ENCODE measurements around the gene MARVELD3.
"Not testable (repeated sequence)": the region's sequence is repeated elsewhere in the genome, so short reads cannot be mapped to it uniquely, and the experiment has no call there.

Gene MARVELD3, protein sequence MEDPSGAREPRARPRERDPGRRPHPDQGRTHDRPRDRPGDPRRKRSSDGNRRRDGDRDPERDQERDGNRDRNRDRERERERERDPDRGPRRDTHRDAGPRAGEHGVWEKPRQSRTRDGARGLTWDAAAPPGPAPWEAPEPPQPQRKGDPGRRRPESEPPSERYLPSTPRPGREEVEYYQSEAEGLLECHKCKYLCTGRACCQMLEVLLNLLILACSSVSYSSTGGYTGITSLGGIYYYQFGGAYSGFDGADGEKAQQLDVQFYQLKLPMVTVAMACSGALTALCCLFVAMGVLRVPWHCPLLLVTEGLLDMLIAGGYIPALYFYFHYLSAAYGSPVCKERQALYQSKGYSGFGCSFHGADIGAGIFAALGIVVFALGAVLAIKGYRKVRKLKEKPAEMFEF

DNA sequence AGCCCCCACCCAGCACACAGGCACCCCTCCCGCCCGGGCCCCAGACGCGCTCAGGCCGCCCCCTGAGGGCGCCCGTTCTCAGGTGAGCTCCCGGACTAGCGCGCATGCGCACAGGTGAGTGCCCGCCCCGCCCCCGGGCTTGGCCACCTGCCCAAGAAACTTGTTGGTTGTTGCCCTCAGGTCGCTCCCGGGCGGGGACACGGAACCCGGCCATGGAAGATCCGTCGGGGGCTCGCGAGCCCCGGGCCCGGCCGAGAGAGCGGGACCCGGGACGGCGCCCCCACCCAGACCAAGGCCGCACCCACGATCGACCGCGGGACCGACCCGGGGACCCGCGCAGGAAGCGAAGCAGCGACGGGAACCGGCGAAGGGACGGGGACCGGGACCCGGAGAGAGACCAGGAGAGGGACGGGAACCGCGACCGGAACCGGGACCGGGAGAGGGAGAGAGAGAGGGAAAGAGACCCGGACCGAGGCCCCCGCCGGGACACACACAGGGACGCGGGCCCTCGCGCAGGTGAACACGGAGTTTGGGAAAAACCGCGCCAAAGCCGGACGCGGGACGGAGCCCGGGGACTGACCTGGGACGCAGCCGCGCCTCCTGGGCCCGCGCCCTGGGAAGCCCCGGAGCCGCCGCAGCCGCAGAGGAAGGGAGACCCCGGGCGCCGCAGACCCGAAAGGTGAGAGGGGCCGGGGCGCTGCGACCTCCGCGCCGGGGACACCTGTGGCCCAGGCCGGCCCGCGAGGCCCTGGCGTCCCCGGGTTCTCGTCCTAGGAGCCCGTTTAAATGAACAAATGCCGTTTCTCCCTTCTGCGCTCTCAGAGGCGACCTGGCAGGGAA, at the start of gene MARVELD3:
TSS of gene MARVELD3 (plus strand) at position 167 of the 840 bp plus-strand sequence. CDS start at position 213, 46 bp downstream.
- DNase-seq (ENCODE audit: low read depth in 2 of 2), result no peak

DNA sequence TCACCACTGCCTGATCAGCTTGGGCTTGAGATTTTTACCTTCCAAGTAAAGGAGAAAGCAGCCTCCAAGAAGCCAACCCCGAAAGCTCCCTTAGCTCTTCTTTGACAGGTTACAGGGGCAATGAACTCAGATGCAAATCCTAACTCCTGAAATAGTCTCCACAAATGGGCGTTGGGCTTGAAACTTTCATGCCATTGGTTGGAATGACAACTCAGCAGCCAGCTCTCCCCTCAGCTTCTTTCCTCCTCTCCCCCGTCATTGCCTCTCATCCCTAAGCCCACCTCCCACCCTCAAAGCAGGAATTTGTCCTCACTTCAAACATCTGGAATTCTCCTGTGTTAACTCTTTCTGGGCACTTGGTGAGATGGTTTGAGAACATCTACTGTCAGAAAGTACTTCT, 49.0 kb upstream of the MARVELD3 start, which contains the start of gene TAT:
TSS of gene TAT (minus strand) at position 122 of the 400 bp plus-strand sequence. CDS start 677 bp downstream, outside the sequence.
- no peak for DNase-seq (ENCODE audit: low read depth in 2 of 2)

DNA sequence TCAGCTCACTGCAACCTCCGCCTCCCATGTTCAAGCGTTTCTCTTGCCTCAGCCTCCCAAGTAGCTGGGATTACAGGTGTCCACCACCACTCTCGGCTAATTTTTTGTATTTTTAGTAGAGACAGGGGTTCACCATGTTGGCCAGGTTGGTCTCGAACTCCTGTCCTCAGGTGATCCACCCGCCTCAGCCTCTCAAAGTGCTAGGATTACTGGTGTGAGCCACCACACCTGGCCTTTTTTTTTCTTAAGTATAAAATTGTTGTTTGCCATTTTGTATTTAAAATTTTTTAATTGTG, 43.5 kb upstream of the MARVELD3 start:
- DNase-seq (ENCODE audit: low read depth in 2 of 2), result not testable (repeated sequence)

DNA sequence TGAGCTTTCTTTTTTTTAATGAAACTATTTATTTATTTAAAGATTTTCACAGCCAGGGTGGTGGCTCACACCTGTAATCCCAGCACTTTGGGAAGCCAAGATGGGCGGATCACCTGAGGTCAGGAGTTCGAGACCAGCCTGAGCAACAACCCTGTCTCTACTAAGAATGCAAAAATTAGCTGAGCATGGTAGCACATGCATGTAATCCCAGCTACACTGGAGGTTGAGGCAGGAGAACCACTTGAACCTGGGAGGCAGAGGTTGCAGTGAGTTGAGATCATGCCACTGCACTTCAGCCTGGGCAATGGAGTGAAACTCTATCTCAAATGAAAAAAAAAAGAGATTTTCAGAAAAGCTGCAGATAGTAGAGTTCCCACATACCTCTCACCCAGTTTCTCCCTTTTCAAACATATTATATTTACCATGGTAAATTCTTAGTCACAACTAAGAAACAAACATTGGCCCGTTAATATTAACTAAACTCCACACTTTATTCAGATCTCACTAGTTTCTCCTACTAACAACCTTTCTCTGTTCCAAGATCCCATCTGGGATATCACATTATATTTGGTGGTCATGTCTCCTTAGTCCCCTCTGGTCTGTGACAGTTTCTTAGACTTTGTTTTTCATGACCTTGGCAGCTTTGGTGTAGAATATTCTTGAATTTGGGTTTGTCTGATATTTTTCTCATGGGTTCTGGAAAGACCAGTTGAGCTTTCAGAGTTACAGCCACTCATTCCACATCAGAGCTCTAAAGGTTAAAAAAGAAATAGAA, 41.3 kb upstream of the MARVELD3 start:
- DNase-seq (ENCODE audit: low read depth in 2 of 2), result no peak

DNA sequence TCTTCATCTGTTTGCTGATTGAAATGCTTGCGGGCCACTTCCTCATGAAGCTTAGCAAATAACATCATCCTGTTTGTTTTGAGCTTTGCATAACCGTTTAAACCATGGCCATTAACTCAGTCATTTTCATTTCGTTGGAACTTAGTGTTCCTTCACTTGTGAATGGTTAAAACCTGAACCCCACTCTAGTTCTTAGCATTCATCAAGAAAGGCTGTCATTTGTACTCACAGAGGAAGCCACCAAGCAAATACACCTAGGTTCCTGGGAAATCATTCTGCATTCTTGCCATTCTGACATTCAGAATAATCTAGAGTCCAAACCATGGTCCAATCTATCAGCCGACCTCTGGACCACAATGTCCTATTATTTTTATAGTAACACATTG, 40.7 kb upstream of the MARVELD3 start:
- DNase-seq (ENCODE audit: low read depth in 2 of 2), result no peak

DNA sequence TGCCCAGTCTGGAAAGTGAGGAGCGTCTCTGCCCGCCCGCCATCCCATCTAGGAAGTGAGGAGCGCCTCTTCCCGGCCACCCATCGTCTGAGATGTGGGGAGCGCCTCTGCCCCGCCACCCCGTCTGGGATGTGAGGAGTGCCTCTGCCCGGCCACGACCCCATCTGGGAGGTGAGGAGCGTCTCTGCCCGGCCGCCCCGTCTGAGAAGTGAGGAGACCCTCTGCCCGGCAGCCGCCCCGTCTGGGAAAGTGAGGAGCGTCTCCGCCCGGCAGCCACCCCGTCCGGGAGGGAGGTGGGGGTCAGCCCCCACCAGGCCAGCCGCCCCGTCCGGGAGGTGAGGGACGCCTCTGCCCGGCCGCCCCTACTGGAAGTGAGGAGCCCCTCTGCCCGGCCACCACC, 36.6 kb upstream of the MARVELD3 start:
- not testable (repeated sequence) for DNase-seq (ENCODE audit: low read depth in 2 of 2)

DNA sequence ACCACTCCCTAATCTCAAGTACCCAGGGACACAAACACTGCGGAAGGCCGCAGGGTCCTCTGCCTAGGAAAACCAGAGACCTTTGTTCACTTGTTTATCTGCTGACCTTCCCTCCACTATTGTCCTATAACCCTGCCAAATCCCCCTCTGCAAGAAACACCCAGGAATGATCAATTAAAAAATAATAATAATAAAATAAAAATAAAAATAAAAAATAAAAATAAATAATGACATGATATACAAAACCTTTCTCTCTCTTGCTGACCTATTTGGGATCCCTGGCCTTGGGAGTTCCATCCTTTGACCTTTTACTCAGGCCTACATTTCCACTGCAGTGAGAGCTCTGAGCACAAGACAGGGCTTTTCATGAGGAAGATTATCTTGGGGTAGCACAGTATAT, 35.9 kb upstream of the MARVELD3 start:
- DNase-seq (ENCODE audit: low read depth in 2 of 2), result not testable (repeated sequence)

DNA sequence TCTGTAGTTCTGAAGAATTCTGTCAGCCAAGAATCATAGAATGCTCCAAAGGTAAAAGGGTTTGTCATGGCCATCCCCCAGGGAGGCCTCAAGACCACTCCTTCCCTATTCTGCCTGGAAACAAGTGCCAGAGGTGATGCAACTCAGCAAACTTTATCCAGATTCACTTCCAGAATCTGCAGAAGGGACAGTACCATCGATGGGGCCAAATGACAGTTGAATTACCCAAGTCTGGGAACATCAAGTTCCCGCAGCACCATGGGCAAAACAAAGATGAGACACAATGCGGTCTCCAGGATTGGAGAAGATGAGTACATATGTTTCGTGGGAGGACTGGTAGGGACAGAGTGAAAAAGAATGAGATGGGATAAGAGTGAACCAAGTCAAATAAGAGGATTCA, 35.4 kb upstream of the MARVELD3 start:
- no peak for DNase-seq (ENCODE audit: low read depth in 2 of 2)

DNA sequence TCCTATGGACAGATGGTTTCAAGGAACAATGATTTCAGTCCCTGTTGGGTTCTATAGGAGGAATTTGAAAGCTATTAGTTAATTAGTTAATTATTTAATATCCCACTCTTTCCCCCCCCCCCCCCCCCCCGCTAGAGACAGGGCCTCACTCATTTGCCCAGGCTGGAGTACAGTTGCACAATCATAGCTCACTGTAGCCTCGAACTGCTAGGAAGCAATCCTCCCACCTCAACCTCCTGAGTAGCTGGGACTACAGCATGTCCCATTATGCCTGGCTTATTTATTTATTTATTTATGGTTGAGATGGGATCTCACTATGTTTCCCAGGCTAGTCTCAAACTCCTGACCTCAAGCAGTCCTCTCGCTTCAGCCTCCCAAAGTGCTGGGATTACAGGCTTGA, 34.1 kb upstream of the MARVELD3 start:
- no peak for DNase-seq (ENCODE audit: low read depth in 2 of 2)

DNA sequence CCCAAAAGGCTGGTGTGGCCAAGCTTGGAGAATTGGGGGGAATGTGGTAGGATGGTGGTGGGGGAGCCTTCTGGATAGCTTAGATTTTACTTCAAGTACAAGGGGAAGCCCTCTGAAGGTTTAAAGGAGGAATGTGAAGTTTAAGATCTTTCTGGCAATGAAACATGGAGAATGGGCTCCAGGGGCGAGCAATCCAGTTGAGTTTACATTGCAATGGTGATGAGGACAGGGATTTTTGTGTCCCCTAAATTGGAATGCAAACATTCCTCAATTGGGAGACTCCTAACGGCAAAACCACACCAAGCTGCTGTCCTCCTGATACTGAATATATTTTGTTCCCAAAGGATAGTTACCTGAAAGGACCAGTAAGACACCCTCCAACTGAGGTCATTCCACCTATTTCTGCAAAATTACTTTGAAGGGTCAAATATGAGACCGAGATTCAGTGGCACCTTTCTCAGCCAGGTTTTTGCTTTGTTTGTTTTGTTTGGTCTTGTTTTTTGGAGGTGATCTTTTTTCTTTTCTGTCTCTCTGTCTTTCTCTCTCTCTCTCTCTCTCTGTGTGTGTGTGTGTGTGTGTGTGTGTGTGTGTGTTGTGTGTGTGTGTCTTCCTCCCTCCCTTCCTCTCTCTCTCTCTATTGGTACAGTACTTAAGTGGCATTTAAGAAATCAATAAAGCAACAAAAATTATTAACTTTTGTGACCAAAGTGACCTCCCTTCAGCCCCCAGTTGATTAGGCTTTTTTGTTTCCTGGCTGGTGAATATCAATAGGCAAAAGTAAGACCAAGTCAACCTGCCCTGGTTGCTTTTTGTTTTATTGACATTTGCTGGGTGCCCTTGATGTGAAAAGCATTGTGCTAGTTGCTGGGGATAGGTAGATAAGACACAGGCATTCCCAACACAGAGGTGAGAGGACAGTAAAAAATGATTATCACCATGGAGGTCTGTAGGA, 32.7 kb upstream of the MARVELD3 start:
- no peak for DNase-seq (ENCODE audit: low read depth in 2 of 2)

DNA sequence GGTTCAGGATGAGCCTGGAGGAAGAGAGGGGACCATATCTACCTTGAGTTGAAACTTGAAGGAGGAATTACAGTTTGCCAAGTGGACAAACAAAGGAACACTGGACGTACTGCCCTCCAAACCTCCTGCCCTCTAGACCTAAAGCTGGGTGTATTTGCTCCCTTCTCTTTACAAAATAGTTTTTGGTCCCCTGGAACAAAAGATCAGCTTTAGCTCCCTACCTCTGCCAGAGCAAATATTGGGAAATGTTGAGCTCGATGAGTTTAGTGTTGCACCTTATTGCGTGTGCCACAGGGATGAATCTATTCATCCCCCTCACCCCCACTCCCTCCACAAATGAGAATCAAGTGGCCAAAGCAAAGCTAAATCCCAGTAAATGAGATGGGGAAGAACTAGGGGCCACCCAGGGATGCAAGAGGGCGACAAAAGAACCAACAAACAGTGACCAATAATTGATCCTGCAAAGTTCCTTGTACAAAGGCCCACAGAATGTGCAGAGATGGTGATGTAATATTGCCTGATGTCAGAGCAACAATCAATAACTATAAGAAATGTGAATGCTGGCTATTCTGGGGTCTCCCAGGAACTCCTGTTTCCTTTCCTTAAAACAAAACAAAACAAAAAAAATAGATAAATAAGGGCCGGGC, 31.9 kb upstream of the MARVELD3 start:
- DNase-seq (ENCODE audit: low read depth in 2 of 2), result no peak

DNA sequence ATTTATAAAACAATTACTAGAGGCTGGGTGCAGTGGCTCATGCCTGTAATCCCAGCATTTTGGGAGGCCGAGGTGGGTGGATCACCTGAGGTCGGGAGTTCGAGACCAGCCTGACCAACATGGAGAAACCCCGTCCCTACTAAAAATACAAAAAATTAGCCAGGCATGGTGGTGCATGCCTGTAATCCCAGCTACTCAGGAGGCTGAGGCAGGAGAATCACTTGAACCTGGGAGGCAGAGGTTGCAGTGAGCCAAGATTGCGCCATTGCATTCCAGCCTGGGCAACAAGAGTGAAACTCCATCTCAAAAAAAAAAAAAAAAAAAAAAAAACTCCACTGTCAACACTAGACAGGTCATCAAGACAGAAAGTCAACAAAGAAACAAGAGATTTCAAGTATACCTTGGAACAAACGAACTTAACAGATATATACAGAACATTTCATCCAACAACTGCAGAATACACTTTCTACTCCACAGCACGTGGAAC, 30.6 kb upstream of the MARVELD3 start:
- not testable (repeated sequence) for DNase-seq (ENCODE audit: low read depth in 2 of 2)

DNA sequence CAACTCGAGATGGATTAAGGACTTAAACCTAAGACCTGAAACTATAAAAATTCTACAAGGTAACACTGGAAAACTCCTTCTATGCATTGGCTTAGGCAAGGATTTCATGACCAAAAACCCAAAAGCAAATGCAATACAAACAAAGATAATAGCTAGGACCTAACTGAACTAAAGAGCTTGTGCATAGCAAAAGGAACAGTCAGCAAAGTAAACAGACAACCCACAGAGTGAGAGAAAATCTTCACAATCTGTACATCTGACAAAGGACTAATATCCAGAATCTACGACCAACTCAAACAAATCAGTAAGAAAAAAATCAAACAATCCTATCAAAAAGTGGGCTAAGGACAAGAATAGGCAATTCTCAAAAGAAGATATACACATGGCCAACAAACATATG, 27.6 kb upstream of the MARVELD3 start:
- DNase-seq (ENCODE audit: low read depth in 2 of 2), result not testable (repeated sequence)

DNA sequence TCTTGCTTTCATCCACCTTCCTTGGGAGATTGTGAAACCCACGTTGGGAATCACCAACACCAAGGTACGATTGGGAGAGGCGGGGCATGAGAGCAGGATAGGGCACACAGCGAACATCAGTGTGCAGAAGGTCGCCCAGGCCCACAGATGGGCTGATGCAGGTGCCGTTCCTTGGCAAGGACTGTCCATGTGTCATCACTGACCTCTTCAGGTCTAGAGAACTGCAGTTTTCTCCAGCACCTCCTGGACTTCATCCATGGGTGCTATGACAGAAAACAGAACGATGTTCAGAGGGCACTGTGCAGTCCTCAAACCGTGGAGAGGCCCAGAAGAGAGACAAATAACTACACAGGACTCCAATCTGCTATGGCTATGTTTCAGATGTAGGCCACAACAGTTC, 25.2 kb upstream of the MARVELD3 start:
- no peak for DNase-seq (ENCODE audit: low read depth in 2 of 2)

DNA sequence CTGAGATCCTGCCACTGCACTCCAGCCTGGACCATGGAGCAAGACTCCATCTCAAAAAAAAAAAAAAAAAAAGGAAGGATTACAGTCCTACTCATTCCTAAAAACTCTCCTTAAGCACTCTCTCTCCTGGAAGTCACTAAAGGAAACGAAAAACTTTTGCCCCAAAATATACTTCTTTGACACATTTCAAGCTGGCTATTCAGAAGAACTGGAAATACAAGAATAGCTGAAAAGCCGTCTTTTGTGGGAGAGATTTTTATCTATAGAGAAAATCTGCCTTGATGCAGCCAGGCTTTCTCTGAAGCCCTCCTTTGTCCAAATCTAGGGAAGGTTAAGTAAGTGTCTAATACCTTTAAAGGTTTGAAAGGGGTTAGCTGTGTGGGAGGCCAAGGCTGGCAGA, 16.9 kb upstream of the MARVELD3 start:
- no peak for DNase-seq (ENCODE audit: low read depth in 2 of 2)

DNA sequence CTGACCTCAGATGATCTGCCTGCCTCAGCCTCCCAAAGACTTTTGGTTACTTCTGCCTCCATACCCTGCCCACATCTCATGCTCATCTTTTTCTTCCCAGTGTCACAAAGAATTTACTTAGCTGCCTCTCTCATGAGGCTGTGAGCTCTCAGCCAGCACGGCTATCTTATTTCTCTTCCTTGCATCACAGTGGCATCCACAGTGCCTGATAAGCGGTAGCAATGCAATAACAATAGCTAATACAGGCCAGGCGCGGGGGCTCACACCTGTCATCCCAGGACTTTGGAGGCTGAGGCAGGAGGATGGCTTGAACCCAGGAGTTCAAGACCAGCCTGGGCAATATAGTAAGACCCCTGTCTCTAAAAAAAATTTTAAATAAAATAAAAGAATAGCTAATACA, 15.5 kb upstream of the MARVELD3 start:
- DNase-seq (ENCODE audit: low read depth in 2 of 2), result no peak

DNA sequence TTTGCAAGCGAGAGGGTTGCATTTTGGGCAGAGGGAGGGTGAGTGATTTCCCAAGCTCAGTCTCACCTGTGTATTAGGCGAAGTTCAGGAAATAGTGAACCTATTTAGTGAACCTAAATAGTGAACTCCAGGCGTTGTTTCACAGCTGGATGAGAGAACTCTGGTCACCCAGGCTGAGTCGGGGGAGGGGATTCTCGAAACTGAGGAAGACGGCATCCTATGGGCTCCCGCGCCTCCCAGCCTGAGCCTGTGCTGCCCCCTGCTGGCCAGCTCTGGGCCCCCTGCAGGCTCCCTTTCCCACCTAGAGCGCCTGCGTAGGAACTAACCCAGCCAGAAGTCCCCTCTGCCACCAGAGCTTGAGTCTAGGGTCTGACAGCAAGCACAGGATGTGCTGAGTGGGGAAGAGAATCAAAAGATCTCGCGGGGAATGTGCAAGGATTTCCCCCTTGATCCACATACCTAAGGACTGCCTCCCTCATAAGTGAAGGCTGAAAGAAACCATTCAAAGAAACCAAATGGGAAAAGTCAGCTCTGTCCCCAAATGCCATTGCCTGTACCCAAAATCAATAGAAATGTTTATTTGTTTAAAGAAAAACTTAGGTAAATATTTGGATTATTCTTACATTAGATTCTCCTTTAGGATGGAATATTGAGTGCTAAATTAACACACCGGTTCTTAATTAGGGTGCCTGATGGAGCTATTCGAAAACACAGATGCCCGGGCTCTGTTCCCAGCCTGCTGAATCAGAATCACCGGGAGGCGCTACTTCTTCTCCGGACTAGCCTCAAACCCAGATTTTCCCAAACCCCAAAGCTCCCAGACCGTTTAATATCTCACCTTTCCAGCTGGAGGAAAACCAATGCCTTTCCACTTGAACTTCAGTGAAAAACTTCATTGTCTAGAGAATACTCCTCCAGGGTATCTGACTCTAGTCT, 14.8 kb upstream of the MARVELD3 start:
- peak; percentile 14 to 16 for DNase-seq (ENCODE audit: low read depth in 2 of 2)

DNA sequence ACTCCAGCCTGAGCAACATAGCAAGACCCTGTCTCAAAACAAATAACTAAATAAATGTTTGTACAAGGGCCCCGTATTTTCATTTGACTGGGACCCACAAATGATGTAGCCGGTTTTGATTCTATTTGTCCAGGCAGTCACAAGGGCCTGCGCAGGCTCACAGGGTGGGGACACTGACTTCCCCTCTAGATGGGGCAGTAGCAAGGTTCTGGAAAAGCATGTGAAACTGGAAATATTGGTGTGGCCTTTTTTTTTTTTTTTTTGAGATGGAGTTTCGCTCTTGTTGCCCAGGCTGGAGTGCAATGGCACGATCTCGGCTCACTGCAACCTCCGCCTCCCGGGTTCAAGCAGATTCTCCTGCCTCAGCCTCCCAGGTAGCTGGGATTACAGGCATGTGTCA, 11.0 kb upstream of the MARVELD3 start:
- DNase-seq (ENCODE audit: low read depth in 2 of 2), result not testable (repeated sequence)

DNA sequence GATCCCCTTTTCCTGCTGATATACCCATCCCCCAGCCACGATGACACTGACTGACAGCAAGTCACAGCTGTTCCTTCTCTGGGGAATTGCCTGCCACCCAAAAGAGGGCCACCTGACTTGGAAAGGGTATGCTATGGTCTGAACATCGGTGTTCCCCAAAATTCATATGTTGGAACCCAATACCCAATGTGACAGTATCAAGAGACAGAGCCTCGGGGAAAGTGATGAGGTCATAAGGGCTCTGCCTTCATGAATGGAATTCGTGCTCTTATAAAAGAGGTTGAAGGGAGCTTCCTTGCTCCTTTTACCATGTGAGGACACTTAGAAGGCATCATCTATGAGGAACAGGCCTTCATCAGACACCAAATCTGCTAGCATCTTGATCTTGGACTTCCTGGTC, 7.6 kb upstream of the MARVELD3 start:
- DNase-seq (ENCODE audit: low read depth in 2 of 2), result no peak

Measured in fibroblast of skin of left quadriceps (primary cell).